Measurements from ENCODE around the gene FTL. TPM values are rescaled to one million over a fixed set of nuclear protein-coding genes. Genes with fewer than 3 reads are reported as not detected.

The FTL gene
- total RNA-seq, 1 donor from 2014 or later = 713 TPM

DNA sequence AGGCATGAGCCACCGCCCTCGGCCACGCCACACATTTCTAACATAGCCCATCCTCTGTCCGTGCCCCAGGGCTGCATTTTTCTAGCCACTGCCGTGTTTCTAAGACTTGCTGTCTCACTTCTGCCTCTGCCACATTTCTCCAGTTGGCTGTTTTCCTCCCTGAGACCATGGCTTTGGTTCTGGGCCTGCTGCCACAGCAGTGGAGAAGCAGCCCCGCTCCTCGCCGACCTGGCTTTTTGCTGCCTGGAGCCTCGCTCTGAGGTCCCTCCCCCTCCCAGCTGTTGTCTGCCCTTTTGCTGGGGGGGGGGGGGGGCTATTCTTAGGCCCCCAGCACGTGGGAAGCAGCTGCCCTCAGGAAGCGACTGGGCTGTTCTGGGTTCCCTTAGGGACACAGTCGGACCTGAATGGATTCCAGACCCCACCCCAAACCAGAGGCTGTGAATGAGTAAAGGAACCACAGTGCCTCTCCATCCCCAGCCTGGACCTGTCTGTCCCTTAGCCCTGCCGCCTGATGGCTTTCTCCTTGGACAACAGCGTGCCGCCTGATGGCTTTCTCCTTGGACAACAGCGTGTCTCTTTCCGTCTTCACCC, 24.7 kb downstream of the FTL start:
- DNase-seq (ENCODE audit: low spot score in 2 of 2) (no peak), FAIRE-seq (no peak)

DNA sequence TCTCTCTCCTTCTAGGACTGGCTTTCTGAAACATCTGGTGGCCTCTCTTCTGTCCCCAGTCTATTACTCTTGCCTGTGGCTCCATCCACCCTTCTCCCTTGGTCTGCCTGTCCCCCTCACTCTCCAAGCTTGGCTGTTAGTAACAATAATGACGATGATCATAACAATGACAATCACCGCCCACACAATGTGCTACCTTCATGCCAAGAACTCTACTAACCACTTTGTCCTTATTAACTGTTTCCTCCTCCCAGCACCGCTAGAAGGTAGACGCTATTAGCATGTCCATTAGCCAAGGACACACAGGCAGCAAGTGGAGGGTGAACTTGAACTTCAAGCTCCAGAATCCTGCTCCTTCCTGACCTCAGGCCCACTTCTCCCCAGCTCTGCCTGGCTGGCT, 25.3 kb downstream of the FTL start:
- no peak for FAIRE-seq
- DNase-seq (ENCODE audit: low spot score in 2 of 2) = no peak

DNA sequence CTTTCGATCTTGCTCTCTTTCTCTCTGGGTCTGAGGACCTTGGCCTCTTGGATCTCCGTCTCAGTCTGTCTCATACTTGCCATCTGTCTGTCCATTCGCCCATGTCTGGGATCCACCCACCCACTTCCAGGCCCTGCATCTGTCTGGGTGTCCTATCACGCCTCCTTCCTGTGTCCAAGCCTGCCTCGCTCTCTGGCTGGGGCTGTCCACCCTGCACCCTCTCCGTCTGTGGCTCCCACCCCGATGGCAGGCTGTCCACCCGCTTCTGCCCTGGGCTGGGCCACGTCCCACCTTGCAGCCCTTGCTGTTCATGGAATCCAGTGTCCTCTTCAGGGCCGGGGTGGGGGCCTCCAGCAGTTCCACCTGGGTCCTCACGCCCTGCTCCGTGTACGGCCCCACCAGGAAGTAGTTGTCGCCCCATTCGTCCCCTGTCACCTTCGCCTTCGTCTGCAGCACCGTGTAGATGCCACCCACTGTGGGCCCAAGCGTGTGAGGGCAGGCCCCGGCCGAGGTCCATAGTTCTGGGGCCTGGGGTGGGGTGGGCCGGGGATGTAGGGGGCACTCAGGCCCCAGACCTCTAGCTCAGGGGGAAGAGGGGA, 26.0 kb downstream of the FTL start:
- no peak for DNase-seq (ENCODE audit: low spot score in 2 of 2)
- FAIRE-seq = no peak

DNA sequence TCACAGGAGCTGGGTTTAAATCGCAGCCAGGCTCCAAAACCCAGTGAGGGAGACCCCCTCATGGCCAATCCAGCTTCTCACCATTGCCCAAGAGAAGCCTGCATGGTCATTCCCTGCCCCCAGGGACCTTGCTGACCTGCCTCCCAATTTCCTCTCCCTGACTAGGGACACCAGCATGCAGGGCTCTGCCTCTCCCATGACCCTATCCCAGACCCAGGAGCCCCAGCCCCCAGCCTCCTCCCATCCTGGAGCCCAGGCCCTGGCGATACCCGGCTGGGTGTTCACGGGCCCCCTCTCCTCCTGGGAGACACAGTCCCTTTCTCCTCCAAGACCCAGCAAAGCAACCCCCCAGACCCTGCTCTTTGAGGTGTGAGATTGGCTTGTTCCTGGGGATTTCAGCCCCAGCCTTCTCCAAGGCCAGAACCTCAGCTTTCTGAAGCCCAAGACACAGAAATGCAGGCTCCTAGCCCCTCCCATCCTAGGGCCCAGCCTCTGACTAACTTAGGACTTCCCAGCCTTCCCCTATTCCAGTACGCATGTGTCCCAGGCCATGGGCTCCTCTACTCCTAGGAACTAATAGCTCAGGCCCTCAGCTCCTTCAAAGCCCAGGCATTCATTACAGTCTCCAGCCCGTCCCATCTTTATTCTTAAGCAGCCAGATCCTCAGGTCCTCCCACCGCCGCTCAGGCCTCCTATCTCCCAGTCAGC, 26.9 kb downstream of the FTL start:
- DNase-seq (ENCODE audit: low spot score in 2 of 2) = peak in 1 of 2 donors; percentile 74
- no peak for FAIRE-seq

DNA sequence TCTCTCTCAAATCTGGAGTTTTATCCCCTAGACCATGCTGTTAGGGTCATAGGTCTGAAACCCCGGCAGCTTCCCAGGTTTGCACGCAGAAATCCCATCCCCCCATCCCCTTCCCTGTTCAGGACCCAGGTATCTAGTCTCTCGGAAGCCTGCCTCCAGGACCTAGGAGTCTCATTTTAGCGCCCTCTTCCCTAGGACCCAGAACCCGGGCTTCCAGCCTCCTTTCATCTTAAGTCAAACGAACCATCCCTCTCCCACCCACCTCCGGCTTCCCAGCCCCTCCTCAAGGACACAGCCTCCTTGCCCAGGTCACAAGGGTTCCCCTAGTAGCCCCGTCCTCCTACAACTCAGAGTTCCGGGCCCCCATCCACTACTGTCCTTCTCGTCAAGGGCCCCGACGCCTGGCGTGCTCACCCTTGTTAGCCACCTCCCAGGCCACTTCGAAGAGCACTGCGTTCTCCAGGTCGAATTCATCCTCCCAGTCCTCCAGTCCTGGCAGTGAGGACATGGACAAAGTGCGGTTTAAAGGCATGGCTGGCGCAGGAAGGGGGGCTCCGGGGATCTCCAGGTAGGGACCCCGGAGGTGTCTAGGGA, 27.6 kb downstream of the FTL start:
- no peak for DNase-seq (ENCODE audit: low spot score in 2 of 2)
- no peak for FAIRE-seq

DNA sequence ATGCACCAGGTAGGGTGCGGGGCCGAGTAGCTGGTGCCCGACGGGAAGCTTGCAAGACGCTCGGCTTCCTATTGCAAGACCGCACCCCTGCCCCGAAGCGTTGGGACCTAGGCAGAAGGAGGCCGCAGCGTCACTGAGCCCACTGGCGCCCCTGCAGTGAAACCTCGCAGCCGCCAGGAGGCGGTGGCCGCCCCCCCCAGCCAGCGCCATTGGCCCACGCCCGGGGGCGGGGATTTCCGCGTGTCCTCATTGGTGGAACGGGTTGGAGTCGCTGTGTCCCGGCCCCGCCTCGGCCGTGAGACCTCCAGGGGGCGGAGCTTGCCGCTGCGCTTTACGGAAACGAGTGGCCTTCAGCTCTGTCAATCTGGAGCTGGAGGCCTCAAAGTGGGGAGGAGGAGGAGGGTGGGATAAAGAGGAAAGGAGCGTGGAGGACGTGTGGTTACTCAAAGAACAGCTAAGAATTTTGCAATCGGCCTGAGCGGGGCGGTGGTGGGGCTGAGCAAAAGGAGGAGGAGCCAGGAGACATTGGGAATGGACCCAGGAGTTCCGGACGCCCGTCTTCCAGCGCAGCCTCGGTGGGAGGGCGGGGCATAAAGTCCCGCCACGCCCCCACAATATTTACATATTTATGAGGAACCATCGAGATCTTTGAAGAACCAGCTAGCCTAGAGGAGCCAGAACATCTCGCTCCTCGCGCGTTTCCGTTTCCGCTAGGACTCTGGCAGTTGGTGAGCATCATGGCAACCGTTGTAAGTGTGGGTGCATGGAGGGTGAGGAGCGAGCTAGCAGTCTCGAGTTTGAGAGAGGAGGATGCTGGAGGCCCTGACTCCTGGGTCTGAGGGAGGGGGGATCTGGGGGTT, 28.3 kb downstream of the FTL start, which contains the start of the genes GYS1 and RUVBL2:
Gene GYS1, minus strand, starts transcription at position 135 of the 860 bp plus-strand sequence. CDS start 197 bp downstream, outside the sequence.
Gene RUVBL2, plus strand, starts transcription at position 713 of the 860 bp plus-strand sequence. Its CDS starts 25 bp downstream, at position 738.
- peak; percentile 97 to 99 for DNase-seq (ENCODE audit: low spot score in 2 of 2)
- FAIRE-seq = peak; percentile 82

DNA sequence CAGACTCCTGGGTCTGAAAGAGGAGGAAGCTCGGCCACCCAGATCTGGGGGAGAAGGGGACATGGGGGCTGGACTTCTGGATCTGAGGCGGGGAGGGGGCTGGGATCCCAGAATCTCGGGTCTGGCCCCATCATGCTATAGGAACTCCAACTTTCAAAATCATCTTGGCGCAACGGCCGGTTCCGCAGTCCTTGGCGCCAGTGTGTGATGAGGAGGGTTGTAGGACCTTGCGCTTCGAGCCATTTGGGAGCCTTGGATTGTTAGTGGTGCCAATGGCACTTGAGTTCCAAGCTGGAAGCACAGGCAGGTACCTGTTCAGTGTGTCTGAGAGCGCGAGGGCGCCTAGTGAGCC, 28.9 kb downstream of the FTL start:
- DNase-seq (ENCODE audit: low spot score in 2 of 2) = no peak
- FAIRE-seq = no peak

DNA sequence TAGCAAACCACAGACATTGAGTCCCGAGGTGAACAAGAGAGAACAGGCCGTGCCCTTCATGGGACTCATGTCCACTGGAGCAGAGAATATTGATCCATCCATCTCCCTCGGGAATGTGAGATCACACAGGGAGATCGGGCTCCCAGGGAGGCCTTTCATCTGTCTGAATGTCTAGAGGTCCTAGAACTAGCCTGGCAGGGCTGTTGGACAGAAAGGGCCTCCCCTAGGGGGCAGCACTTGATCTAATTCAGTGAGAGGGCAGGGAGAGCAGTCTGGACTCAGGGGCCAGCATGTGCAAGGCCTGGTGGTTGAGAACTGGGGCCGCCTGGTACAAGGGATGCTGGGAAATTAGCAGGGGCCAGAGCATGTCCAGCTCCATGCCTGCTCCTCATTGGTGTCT, 32.9 kb downstream of the FTL start:
- no peak for DNase-seq (ENCODE audit: low spot score in 2 of 2)
- FAIRE-seq = no peak

DNA sequence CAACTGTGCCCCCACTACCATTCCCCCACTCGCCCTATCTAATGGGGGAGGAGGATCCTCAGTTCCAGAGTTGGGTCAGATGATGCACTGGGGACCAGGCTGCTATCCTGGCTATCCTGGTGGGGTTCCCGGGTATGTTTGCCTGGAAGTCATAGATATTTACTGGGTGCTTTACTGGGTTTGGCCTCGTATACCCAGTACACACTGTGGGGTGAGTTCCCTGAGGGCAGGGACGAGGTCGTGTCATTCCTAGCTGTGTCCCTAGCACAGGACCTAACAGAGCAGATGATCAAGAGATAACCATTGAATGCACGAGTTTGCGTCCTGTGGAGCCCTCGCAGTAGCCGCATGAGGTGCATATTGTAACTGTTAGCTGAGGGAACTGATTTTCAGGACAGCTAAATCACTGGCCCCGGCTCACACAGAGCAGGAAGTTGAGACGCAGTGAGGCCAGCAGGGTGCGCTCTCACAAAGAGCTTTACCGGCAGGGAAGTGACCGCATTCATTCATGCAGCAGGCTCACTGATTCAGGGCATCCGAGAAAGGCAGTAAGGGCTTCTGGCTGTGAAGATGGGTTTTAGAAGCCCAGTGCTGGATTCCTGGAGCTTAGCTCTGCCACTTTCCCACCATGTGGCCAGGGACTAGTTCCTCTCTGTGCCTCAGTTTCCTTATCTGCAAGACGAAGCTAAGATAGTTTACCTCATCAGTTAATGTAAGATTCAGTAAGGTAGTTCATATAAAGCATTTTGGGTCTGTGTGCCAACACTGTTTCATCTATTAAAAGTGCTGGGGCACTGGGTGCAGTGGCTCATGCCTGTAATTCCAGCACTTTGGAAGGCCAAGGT, 34.6 kb downstream of the FTL start:
- no peak for FAIRE-seq
- no peak for DNase-seq (ENCODE audit: low spot score in 2 of 2)

DNA sequence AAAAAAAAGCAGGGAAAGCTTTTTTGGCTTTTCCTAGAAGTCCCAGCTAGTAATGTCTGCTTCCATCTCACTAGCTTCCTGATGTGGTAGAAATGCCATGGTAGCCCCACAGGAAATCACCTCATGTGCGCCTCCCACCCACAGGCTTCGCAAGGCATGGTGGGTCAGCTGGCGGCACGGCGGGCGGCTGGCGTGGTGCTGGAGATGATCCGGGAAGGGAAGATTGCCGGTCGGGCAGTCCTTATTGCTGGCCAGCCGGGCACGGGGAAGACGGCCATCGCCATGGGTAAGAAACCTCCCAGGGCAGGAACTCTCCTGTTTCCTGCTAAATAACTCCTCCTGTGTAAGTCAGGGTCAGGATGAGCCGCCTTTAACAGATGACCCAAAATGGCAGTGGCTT, 39.0 kb downstream of the FTL start:
- FAIRE-seq = no peak
- no peak for DNase-seq (ENCODE audit: low spot score in 2 of 2)

DNA sequence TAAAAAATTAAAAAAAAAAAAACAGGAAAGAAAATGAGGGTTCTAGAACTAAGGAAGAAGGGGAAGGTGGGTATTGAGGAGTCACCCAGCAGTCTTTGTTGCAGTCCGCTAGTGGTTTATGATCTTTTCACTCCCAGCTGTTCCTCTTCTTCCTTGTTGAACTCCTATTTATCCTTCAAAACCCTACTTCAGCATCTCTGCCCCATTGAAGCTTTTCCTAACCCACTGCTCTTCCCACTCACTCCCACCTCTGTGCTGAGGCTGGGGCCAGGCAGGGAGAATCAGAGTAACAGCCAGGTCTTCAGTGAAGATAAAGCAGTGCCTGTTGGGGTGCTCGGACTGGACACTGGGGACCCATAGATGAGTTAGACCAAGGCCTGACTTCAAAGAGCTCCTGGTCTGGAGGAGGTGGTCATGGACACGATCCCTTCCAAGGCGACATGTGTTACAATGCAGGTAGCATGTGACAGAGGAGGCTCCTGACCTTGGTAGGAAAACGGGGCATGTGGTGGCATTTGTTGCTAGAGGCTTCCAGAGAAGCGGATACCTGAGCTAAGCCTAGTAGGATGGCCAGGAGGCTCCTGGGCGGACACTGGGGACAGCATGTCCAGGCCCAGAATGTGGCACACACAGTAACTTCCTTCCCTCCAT, 40.0 kb downstream of the FTL start:
- FAIRE-seq (no peak), DNase-seq (ENCODE audit: low spot score in 2 of 2) (no peak)

DNA sequence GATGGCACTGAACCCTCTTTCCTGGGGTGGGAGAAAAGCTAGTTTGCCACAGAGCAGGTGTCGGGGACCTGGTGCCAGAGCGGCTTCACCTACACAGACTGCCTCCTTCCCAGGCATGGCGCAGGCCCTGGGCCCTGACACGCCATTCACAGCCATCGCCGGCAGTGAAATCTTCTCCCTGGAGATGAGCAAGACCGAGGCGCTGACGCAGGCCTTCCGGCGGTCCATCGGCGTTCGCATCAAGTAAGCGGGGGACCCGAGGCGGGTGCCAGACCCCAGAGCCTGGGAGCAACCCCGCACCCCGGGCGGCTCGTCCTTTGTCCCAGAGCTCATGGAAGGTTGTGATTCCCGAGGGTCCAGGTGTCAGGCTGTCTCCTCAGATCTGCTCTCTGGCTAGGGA, 41.8 kb downstream of the FTL start:
- FAIRE-seq = no peak
- no peak for DNase-seq (ENCODE audit: low spot score in 2 of 2)

DNA sequence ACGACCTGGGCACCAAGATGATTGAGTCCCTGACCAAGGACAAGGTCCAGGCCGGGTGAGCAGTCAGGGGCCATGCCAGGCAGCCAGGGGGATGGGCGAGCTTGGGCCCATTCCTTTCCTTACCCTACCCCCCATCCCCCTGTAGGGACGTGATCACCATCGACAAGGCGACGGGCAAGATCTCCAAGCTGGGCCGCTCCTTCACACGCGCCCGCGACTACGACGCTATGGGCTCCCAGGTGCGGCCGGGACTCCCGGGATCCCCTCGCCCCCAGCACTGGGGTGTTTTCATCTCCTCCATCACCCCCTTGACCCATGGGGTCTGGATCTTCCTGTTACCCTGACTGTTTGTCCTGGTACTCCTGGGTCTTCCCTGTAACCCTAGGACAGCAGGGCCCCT, 44.7 kb downstream of the FTL start:
- FAIRE-seq (no peak), DNase-seq (ENCODE audit: low spot score in 2 of 2) (no peak)

DNA sequence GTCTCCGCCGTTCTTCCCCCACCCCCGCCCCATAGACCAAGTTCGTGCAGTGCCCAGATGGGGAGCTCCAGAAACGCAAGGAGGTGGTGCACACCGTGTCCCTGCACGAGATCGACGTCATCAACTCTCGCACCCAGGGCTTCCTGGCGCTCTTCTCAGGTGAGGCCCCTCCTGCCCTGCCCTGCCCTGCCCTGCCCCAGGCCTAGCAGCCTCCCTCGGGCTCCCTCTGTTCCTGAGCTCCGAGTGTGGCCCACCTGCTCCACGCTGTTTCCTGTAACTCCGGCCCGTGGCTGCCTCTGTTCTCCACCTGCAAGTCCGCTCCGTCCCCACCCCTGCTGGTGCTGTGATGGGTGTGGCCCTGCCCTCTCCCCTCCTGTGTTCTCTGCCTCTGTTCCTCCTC, 45.3 kb downstream of the FTL start:
- DNase-seq (ENCODE audit: low spot score in 2 of 2) (no peak), FAIRE-seq (no peak)

DNA sequence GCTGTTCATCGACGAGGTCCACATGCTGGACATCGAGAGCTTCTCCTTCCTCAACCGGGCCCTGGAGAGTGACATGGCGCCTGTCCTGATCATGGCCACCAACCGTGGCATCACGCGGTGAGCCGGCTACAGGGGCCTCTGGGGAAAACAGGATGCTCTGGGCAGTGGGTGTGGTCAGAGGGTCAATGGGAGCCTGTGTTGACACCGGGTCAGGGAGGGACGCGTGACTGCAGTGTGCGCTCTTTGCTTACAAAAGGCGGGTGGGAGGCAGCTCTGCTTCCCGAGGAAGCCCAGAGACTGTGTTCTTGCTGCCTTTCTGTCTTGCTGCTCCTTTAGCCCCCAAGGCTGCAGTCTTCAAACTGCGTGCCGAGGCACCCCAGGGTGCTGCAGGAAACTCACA, 46.1 kb downstream of the FTL start:
- DNase-seq (ENCODE audit: low spot score in 2 of 2) (no peak), FAIRE-seq (no peak)

DNA sequence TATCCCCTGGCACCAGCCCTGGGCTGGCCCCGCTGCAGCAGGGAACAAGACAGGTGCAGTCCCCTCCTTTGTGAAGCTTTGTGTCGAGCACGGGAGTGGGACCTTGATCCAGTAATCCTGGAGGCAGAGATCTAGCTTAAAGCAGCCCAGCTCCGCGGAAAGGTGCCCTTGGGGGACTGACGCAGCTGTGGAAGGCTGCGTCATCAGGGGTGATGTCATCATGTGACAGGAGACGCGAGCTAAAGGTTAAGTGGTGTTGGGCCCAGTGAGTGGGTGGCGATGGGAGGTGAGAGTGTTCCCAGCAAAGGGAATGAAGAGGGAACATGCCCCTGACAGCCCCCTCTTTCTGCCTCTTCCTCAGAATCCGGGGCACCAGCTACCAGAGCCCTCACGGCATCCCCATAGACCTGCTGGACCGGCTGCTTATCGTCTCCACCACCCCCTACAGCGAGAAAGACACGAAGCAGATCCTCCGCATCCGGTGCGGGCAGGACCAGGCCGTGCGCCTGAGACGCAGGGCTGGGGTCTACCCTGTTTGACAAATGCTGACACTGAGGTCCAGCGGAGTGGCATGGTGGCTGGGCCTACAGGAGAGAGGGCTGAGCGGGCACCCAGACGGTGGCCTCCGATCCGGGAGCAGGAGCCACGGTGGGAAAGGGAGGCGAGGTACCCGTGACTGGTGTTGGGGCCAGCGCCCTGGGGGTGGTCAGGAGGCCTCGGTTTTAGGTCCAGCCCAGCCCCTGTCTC, 49.2 kb downstream of the FTL start:
- no peak for FAIRE-seq

DNA sequence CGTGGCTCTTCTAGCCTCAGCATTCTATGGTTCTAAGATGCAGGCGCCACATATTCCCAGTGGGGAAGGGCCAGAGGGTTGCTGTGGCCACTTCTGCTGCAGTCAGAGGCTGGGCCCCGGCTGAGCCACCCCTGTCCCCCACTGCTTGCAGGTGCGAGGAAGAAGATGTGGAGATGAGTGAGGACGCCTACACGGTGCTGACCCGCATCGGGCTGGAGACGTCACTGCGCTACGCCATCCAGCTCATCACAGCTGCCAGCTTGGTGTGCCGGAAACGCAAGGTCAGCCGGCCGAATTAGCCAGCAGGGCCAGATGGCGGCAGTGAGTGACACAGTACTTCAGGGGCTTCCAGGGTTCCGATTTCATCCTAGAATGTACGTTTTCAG, 49.8 kb downstream of the FTL start:
- no peak for FAIRE-seq
- DNase-seq (ENCODE audit: low spot score in 2 of 2) = no peak

More for the DNA sequence above, 49.2 kb downstream of the FTL start:
- DNase-seq (ENCODE audit: low spot score in 2 of 2) = no peak

DNA sequence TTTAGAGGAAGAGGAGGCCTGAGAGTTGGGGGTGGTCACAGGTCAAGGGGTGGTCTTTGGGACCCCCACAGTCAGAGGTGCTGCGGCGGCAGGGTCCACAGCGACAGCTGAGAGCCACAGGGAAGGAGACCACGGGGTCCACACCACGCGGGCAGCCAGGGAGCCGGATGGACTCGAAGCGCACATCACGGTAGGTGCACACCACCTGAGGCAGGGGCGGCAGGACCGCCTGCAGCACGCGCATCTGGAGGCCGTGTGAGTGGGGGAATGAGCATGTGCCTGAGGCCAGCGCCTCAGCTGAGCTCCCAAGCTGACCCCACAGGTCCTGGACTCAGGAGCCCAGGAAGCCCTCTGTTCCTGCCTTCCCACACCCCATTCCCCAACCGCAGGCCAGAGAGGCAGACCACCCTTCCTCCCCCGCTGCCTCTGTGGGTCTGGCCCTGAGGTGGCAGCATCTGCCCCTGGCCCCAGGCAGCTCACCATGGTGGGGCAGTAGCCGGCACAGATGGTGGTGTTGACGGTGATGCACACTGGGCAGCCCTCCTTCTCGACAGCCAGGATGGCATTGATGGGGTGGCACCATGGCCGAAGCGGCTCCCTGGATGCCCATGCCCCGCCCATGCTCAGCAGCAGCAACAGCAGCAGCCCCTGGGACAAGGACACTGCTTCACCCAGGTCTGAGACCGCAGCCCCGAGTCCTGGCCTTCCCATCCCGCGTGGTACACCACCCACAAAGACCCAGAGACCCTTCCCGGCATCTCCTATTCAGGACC, 51.1 kb downstream of the FTL start:
- FAIRE-seq = no peak
- peak in 1 of 2 donors; percentile 10 for DNase-seq (ENCODE audit: low spot score in 2 of 2)

Measured in frontal cortex (tissue), 4 donors.